KMS-11 (cell line): ENCODE results near the gene RAB6C.
"Not testable (repeated sequence)": the region's sequence is repeated elsewhere in the genome, so short reads cannot be mapped to it uniquely, and the experiment has no call there.

Source experiments
- H2AFZ ChIP-seq: fragments of 200-600 bp; sonication (generic); 2 replicates; pipeline ENCODE4 v1.6.1; 2016; ENCODE audit warnings: antibody characterized with exemption, mixed run types, low read depth
- H3K27ac ChIP-seq: fragments of 200-600 bp; sonication (generic); 2 replicates; pipeline ENCODE4 v1.6.1; 2016; ENCODE audit warnings: mild to moderate bottlenecking, mixed run types
- H3K27me3 ChIP-seq: fragments of 200-600 bp; sonication (generic); 2 replicates; pipeline ENCODE4 v1.6.1; 2017; ENCODE audit warnings: mild to moderate bottlenecking, low read depth, mixed run types, moderate library complexity; ENCODE audit not compliant: insufficient read depth
- H3K36me3 ChIP-seq: fragments of 200-600 bp; sonication (generic); 2 replicates; pipeline ENCODE4 v1.6.1; 2017; ENCODE audit warnings: mild to moderate bottlenecking, mixed run types; ENCODE audit not compliant: insufficient read depth
- H3K4me1 ChIP-seq: fragments of 200-600 bp; sonication (generic); 2 replicates; pipeline ENCODE4 v1.6.1; 2016; ENCODE audit warnings: mild to moderate bottlenecking, low read depth, mixed run types; ENCODE audit not compliant: poor library complexity, severe bottlenecking
- H3K4me2 ChIP-seq: fragments of 200-600 bp; sonication (generic); 2 replicates; pipeline ENCODE4 v1.7.0; 2016; ENCODE audit warnings: mild to moderate bottlenecking, mixed run types
- H3K4me3 ChIP-seq: fragments of 200-600 bp; sonication (generic); IDR thresholded peaks from 2 replicates; pipeline ENCODE4 v1.6.1; 2017; ENCODE audit warnings: low read depth, low read length, mixed read lengths; ENCODE audit not compliant: insufficient read depth
- H3K79me2 ChIP-seq: fragments of 200-600 bp; sonication (generic); 2 replicates; pipeline ENCODE4 v1.6.1; 2016; ENCODE audit warnings: low read depth, mixed run types; ENCODE audit not compliant: insufficient read depth
- H3K9ac ChIP-seq: fragments of 200-600 bp; sonication (generic); 2 replicates; pipeline ENCODE4 v1.6.1; 2016; ENCODE audit warnings: mild to moderate bottlenecking, mixed run types
- H4K20me1 ChIP-seq: fragments of 200-600 bp; sonication (generic); 2 replicates; pipeline ENCODE4 v1.6.1; 2016; ENCODE audit warnings: mild to moderate bottlenecking, mixed run types; ENCODE audit not compliant: insufficient read depth
- CTCF ChIP-seq: fragments of 200-600 bp; sonication (generic); conservative IDR thresholded peaks from 2 replicates; pipeline ENCODE4 v1.6.1; 2017; ENCODE audit warnings: low read depth, mild to moderate bottlenecking, antibody characterized with exemption, low read length, moderate library complexity, mixed read lengths

Gene RAB6C

DNA sequence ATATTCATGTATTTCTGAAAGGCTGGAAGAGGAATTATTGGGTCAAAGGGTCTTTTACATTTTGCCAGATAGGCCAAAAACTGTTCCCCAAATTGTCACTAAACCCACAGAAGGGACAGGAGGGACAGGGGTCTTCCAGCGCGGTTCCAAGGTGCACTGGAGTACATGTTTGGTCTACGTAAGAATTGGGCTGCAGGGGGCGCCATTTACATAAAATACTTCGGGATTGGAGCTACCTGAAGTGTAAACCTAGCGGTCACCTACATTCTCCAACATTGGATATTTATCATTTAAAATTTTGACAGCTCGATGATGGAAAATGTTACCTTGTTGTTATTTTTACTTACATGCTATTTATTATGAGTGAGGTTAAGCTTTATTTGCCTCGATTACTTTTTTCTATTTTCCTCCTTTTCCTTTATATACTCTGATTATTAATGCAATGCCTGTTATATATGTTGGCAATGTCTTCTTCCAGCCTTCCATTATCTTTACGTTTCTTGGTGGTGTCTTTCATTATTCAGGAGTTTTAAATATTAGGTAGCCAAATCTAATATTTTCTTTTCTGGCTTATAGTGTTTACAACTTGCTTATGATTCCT lies 43.0 kb upstream of the RAB6C start:
- TF ChIP-seq CTCF, result no peak
- no peaks in the 10 kb centered on the region for H3K27me3 ChIP-seq
- H3K4me3 ChIP-seq, result no peak overlapping the region
- H3K36me3 ChIP-seq, result no peaks in the 10 kb centered on the region
- no peaks in the 10 kb centered on the region for H4K20me1 ChIP-seq
- H3K79me2 ChIP-seq, result no peaks in the 10 kb centered on the region
- no peak overlapping the region for H3K9ac ChIP-seq
- H3K4me1 ChIP-seq, result no peaks in the 10 kb centered on the region
- H3K27ac ChIP-seq, result no peak overlapping the region
- H2AFZ ChIP-seq, result no peak overlapping the region
- no peak overlapping the region for H3K4me2 ChIP-seq

- not testable (repeated sequence) for H3K9ac ChIP-seq, H2AFZ ChIP-seq, H3K36me3 ChIP-seq, H3K27ac ChIP-seq, H3K79me2 ChIP-seq, H3K4me2 ChIP-seq, H3K27me3 ChIP-seq, H3K4me3 ChIP-seq, H4K20me1 ChIP-seq, H3K4me1 ChIP-seq
Observed at GRCh38 chr2:129938850-129939471, 40.5 kb upstream of the RAB6C start.

- H4K20me1 ChIP-seq, H3K9ac ChIP-seq, H3K79me2 ChIP-seq, H2AFZ ChIP-seq, H3K27me3 ChIP-seq, H3K4me3 ChIP-seq, H3K4me1 ChIP-seq, H3K27ac ChIP-seq, H3K36me3 ChIP-seq, H3K4me2 ChIP-seq: not testable (repeated sequence)
Observed at GRCh38 chr2:129943456-129943855, 36.0 kb upstream of the RAB6C start.

- Histone ChIP-seq H3K36me3 (no peaks in the 10 kb centered on the region), H3K79me2 (no peaks in the 10 kb centered on the region), H3K4me3 (no peak overlapping the region), H3K9ac (no peak overlapping the region), H2AFZ (no peak overlapping the region), H3K4me1 (no peaks in the 10 kb centered on the region), H4K20me1 (no peaks in the 10 kb centered on the region), H3K27me3 (no peaks in the 10 kb centered on the region), H3K4me2 (no peak overlapping the region), H3K27ac (no peak overlapping the region)
- TF ChIP-seq CTCF, result no peak
Observed at GRCh38 chr2:129945557-129945956, 33.9 kb upstream of the RAB6C start.

DNA sequence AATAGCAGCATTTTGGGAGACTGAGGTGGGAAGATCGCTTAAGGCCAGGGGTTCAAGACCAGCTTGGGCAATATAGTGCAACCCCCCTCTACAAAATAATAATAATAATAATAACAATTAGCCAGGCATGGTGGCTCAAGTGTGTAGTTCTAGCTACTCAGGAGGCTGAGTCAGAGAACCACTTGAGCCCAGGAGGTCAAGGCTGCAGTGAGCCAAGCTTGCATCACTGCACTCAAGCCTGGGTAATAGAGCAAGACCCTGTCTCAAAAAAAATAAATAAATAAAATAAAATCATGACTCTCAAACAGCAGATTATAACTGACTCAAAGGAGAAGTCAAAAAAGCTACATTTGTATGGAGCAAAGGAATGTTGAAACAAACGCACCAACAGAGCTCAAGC lies 31.8 kb upstream of the RAB6C start:
- H3K4me3 ChIP-seq, H4K20me1 ChIP-seq, H3K27me3 ChIP-seq, H3K36me3 ChIP-seq, H3K4me2 ChIP-seq, H3K9ac ChIP-seq, H3K4me1 ChIP-seq, H3K27ac ChIP-seq, H3K79me2 ChIP-seq, H2AFZ ChIP-seq: not testable (repeated sequence)

- not testable (repeated sequence) for H3K27ac ChIP-seq, H3K36me3 ChIP-seq, H4K20me1 ChIP-seq, H3K4me3 ChIP-seq, H3K9ac ChIP-seq, H3K79me2 ChIP-seq, H3K27me3 ChIP-seq, H2AFZ ChIP-seq, H3K4me1 ChIP-seq, H3K4me2 ChIP-seq
Observed at GRCh38 chr2:129956171-129956570, 23.3 kb upstream of the RAB6C start.
